ENCODE measurements around the gene ANKRD11. TPM values are rescaled to one million over a fixed set of nuclear protein-coding genes. Genes with fewer than 3 reads are reported as not detected.

Gene ANKRD11
- total RNA-seq, 1 experiment from 2014 or later = 266 TPM

- Histone ChIP-seq H3K9me3 (ENCODE audit: control insufficient read depth in 1 of 2, insufficient read depth in 1 of 2, low read depth in 1 of 2, low read length in 2 of 2) (no peaks in the 10 kb centered on the region), H3K79me2 (ENCODE audit: insufficient read depth, low read length) (peaks cover 80% of the 10 kb centered on the region), H3K9ac (ENCODE audit: low read length) (no peak overlapping the region), H3K36me3 (ENCODE audit: control insufficient read depth in 1 of 2, insufficient read depth in 2 of 2, low read length in 2 of 2) (peaks cover 10 to 14% of the 10 kb centered on the region in 2 experiments; a peak in 3 of 4 replicates), H3K27ac (ENCODE audit: low read depth, low read length) (no peak overlapping the region), H2AFZ (ENCODE audit: low read depth, low read length, poor library complexity, severe bottlenecking) (no peak overlapping the region), H3K4me1 (ENCODE audit: control insufficient read depth in 1 of 2, insufficient read depth in 2 of 2, low read length in 2 of 2) (no peaks in the 10 kb centered on the region), H3K4me3 (replicated peaks in 1 of 2; ENCODE audit: low read depth in 1 of 2, low read length in 2 of 2) (no peak overlapping the region), H3K9me2 (ENCODE audit: insufficient read depth) (no peaks in the 10 kb centered on the region), H4K20me1 (ENCODE audit: insufficient read depth) (no peaks in the 10 kb centered on the region; the same call in 1 of the 2 replicates), H3K4me2 (ENCODE audit: low read length) (no peak overlapping the region), H3K27me3 (ENCODE audit: insufficient read depth, low read length) (no peaks in the 10 kb centered on the region)
- ATAC-seq (peak; percentile 20), DNase-seq (ENCODE audit: low read depth, low spot score) (no peak)
- 0 out of 2 replicates have a peak, but pooled peaks have one; percentile 21 for TF ChIP-seq POLR2AphosphoS5 (IDR thresholded peaks at IDR 0.05; ENCODE audit: low read depth, low read length)
- peak in 2 of 3 experiments; percentile 31 to 39; a peak in 3 of 6 replicates for TF ChIP-seq CTCF (IDR thresholded peaks at IDR 0.05 in 2 of 3, conservative IDR thresholded peaks at IDR 0.05 in 1 of 3; ENCODE audit: borderline replicate concordance in 1 of 3, insufficient read depth in 1 of 3, low read depth in 2 of 3, low read length in 2 of 3)
- no peak for TF ChIP-seq RAD21 (IDR thresholded peaks at IDR 0.05; ENCODE audit: low read depth)
- intact Hi-C loops (cut with micrococcal nuclease) = no loop called here
- BruUV-seq (replicated peaks) = no TSS peak
- RAD21 ChIA-PET (ENCODE audit: low non-redundant PET in 1 of 2, low total read pairs in 2 of 2, uncharacterized antibody in 2 of 2, unreplicated experiment in 2 of 2) = interaction anchor here in 1 of 2 experiments (0.6 kb wide), 1 partner anchor 36 kb away, joined by 3 read pairs; no protein-coding TSS in a partner anchor
- CTCF ChIA-PET = interaction anchor here (0.6 to 1.0 kb wide), 4 partner anchors 9 to 660 kb away, joined by 3 to 4 read pairs (median 4); no protein-coding TSS in a partner anchor
- POLR2A ChIA-PET = no interaction called here
Observed at GRCh38 chr16:89293276-89294143, 196.9 kb downstream of the ANKRD11 start.

Data from HCT116 (cell line).